Muscle of back (tissue), 11 donors: Measurements from ENCODE around the gene TMUB2. TPM values are rescaled to one million over a fixed set of nuclear protein-coding genes. Genes with fewer than 3 reads are reported as not detected.
A peak's percentile ranks its signal among the peaks of the same experiment; 100 is the strongest.

Experiments
- DNase-seq, 3 donors: peaks; one replicate each; pipeline versions ENCODE4 v3.0.0 to v3.0.0-alpha.2; 2013
- polyA plus RNA-seq, 10 donors: library from polyadenylated mRNA; unstranded; fragments of 120-200 nt; gene quantifications; one replicate each; pipeline ENCODE4 v1.2.1, GENCODE V29; 2013; ENCODE audit not compliant: insufficient read length in 10 of 10

The TMUB2 gene
- polyA plus RNA-seq, 10 donors: 33.2 to 51.3 (median 40.6) TPM

- no peak for DNase-seq
Observed at GRCh38 chr17:44174427-44174826, 12.3 kb upstream of the TMUB2 start.

- no peak for DNase-seq
Observed at GRCh38 chr17:44176257-44176656, 10.5 kb upstream of the TMUB2 start.

GRCh38 chr17:44176671-44177501 lies 9.9 kb upstream of the TMUB2 start:
- DNase-seq: no peak

GRCh38 chr17:44177640-44178039 lies 9.1 kb upstream of the TMUB2 start:
- no peak for DNase-seq

GRCh38 chr17:44178133-44178532 lies 8.6 kb upstream of the TMUB2 start:
- no peak for DNase-seq

- DNase-seq: no peak
Observed at GRCh38 chr17:44183024-44183423, 3.7 kb upstream of the TMUB2 start.

GRCh38 chr17:44184212-44184810 lies 2.5 kb upstream of the TMUB2 start:
- no peak for DNase-seq

GRCh38 chr17:44187131-44187899 lies 543 bp downstream of the TMUB2 start:
- DNase-seq: peak in 1 of 3 donors; percentile 62

- DNase-seq: no peak
Observed at GRCh38 chr17:44188576-44189403, 2.0 kb downstream of the TMUB2 start.

GRCh38 chr17:44190481-44190880 lies 3.7 kb downstream of the TMUB2 start:
- no peak for DNase-seq

- peak in 2 of 3 donors; percentile 64 to 69 for DNase-seq
Observed at GRCh38 chr17:44191369-44191768, 4.6 kb downstream of the TMUB2 start.

GRCh38 chr17:44191941-44192496 lies 5.2 kb downstream of the TMUB2 start:
- DNase-seq: no peak

GRCh38 chr17:44192750-44193149 lies 6.0 kb downstream of the TMUB2 start:
- no peak for DNase-seq

- no peak for DNase-seq
Observed at GRCh38 chr17:44193326-44194084, 6.7 kb downstream of the TMUB2 start.

GRCh38 chr17:44197107-44197506 lies 10.3 kb downstream of the TMUB2 start:
- DNase-seq: no peak

- peak; percentile 39 to 76 (median 45) for DNase-seq
Observed at GRCh38 chr17:44197980-44198720, 11.4 kb downstream of the TMUB2 start.

- DNase-seq: peak; percentile 51 to 83 (median 68)
Observed at GRCh38 chr17:44198721-44199552, 12.2 kb downstream of the TMUB2 start.

- peak; percentile 98 to 99 (median 99) for DNase-seq
Observed at GRCh38 chr17:44199553-44200477, 13.0 kb downstream of the TMUB2 start, which contains the start of gene ATXN7L3. TSS of gene ATXN7L3 (minus strand) at chr17:44199884. CDS start at chr17:44198070, 1,814 bp downstream.
